HG03064 (cell line): ENCODE data around the gene TCERG1L.

ENCODE experiments used
- ATAC-seq: cut with Tn5 transposase; IDR thresholded peaks from one replicate; pipeline ENCODE4 v1.9.1; 2021; ENCODE audit warnings: low read depth; ENCODE audit not compliant: unreplicated experiment

Gene TCERG1L

DNA sequence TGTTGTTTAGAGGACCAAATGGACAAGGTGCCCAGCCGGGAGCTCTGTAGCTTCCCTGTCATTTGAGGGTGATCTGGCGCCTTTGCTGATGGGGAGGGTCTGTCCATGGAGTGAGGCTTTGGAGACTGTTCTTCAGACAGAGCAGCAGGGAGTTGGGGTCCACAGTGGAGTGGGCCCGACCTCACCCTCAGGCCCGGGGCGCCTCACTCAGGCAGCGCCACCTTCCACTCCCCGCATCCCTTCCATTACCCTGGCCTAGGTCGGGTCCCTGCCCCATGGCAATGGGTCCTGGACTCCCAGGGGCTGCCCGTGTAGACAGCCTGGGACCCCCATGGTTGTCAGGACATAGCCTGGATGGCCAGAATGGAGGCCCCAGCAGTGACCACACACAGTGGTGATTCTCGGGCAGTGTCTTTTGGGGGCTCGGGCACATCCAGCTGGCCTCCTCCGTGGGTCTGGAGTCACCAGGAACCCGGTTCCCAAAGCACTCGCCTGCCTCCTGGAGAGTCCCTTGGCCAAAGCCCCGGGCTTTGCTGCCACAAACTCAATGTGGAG, 38.5 kb downstream of the TCERG1L start:
- ATAC-seq, result no peak

DNA sequence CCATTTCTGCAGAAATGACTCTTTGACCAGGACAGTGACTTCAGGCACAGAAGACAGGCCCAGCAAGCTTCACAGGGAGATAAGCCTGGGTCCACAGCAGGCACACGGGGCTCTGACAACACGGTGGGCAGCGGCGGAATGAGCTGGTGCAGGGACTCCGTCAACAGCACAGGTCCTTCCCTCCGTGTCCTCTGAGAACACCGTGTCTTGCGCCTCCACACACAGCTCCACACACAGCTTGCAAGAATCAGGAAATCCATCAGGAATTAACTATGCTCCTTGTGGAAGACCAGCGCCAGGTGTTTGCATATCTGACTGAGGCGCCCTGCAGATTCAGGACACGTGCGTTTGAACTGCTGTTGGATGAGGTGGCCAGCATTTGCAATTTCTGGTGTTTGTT, 39.6 kb downstream of the TCERG1L start:
- ATAC-seq, result no peak

DNA sequence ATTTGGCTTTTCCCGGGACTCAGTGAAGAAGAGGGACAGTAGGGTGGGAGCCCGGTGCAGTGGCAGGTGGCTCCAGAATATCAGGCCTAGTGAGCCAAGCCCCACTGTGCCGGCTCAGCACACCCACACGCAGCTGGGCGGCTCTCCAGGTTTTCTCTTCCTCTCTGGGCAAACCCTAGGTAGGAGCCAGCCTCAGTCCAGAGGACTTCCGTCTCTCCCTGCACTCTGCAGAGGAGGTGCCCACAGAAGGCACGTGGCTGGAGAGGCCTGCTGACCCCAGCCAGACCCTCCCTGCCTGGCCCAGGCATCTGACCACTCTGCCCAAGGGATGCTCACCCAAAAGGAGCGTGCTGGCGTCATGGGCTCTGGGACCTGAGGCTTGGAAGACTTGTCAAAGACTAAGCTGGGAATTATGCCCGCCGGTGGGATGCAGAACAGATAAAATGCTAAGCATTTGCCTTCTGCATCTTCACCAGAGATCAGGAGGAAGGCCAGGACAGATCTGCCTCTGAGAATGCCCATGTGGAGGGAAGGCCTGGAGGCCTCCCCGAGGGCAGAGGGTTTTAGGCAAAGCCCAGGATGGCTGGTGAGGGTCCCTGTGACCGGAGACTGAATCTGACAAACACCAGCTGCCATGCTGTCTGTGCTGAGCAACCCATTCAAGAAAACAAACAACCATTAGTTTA, 40.2 kb downstream of the TCERG1L start:
- ATAC-seq, result no peak

DNA sequence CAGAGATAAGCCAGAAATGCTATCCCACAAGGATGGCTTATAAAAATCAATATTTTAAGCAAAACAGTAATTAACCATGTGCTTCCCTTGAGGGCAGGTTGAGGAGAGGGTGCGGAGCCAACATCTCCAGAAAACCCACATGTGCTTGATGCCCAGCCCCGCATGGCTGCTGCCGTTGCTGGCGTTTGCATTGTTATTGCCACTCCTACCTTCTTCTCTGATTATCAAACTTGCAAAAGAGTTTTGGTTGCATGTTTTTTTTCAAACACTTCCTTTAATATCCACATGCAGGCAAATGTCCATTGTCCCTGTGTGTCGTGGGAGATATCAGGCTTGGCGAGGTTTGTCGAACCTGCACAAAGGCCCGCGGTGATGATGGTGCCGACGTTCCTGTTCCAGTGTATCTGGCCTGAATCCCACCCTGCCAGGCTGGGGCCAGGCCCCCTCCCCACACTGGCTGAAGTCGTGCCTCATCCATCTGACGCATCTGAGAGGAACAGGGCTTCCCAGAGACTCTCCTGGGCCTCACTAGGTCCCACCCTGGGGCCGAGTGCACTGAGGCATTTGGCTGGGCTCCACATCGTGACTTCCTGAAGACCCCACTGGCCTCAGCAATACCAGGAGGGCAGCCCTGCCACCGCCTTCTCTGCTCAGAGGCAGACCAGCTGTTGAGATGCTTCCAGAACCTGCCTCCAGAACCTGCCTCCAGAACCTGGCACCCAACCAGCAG, 40.9 kb downstream of the TCERG1L start:
- ATAC-seq, result no peak

DNA sequence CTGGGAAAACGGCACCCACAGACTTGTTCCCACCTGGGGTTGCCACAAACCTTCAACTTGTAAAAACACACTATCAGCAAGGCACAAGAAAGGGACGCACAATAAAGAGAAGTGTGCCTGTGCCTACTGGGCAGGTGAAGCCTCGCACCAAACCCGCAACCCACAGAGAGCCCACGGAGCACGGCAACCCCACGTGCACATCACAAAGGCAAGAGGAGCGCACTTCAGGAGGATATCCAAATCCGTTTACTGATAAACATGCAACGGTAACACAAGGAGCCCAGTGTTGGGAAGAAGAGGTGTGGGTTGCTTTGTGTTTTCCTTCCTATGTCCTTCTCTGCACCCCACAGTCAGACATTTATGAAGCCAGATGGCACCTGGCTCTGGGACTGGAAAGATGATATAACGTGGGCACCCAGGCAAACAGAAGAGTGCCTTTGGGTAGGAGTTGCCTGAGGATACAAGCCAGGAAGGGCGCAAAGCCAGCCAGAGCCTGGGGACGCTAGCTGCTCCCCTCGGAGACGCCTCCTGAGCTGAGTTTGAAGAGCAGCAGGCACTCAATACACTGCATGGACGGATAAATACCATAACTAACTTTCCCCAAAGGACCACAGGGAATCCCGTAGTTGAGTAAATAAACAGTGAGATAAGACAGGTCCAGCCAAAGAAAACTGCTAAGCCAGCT, 41.6 kb downstream of the TCERG1L start:
- ATAC-seq, result no peak

DNA sequence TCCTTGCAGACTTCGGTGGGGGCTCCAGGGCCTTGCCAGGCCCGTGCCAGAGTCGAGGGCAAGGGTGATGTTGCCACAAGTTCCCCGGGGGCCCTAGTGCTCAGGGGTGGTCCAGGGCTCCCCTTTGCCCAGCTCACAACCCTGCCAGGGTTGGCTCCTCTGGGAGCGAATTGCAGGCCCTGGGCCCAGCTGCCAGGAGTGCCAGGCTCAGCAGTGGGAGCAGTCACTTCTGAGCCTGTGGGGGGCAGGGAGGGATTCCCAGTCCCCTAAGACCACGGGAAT, 43.8 kb downstream of the TCERG1L start:
- ATAC-seq, result no peak

DNA sequence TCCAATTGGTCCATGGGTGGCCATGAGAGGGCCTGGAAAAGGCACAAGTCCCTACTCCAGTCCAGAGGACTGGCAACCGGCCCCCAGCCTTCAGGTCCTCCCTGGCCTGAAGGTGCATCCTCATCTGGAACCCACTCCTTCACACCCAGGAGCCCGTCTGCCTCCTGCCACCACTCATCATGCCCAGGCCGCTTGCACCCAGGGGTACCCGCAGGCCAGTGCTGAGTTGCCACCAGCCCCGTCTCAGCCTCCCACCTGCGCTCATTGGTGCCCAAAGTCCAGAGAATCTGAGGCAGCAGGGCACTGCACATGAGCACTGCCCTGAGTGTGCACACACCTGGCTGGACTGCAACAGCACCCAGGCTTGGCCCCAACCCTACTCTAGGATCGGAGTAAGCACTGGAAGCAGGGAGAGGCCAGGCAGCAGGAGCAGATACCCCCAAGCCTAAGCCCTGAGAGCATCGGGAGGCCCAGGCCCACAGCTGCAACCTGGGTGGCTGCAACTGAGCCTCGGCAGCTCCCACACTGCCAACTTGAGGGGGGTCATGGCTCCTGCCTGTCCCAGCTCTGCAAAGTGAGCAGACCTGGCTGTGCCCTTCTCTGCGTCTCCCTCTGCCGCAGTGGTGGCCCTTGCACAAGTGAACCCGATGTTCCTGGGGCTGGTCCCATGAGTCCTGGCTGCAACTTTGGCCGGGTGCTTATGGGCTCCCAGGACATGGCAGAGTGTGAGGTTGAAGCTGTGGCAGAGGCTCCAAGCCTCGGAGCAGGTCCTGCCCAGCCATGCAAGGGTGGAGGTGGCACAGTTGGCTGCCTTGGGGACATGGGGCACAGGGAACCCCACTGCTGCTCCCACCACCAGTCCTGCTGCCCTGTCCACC, 44.3 kb downstream of the TCERG1L start:
- ATAC-seq, result no peak

DNA sequence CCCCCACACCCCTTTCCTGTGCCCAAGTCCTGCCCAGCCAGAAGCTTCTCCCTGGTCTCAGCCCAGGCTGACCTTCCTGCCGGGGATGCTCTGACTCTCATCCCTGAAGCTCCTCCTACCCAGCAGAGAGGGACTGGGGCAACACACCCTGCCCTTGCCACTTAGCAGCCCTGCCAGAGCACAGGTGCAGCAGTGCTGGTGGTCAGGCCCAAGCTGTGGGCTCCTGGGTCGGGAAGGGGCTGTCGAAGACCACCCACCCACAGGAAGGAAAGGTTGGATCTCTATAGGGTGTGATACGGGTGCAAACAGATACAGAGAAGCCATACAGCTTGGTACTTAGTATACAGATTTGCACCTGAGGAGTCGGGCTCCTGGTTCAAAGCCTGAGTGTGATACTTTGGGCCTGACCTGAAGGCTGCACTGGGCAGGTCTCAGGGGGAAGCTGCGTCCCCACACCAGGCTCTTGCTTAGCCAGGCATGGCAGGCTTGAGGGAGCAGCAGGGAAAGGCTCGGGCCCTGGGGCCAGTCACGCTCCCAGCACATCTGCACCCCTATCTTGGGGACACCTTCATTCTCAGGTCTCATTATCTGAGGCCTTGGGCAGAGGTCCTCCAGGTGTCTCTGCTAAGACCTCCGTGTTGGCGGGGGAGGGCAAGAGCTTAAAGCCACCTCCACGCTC, 47.3 kb downstream of the TCERG1L start:
- ATAC-seq, result no peak

DNA sequence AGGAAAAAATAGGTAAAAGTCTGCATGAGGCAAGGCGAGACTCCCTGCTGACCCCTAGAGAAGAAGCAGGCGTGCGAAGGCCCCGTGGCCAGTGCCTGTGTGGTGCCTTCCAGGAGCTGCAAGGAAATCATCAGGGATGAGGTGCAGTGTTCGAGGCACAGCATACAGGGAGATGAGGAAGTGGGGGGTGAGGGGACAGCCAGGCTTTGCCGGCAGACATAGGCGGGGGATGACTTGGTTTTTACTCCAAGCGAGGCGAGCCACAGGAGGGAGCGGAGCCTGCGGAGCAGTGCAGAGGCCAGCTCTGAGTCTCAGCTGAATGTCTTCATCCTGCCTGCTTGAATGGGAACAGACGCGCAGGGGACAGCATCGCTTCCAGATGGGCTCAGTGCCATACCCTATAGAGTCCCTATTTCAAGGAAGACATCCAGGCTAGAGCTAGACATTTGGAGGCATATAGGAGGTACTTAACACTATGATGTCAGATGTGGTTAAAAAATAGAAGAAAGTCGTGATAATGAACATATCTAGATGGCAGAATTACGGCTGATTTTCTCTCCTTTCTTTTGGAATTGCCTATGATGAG, 49.5 kb downstream of the TCERG1L start:
- no peak for ATAC-seq

DNA sequence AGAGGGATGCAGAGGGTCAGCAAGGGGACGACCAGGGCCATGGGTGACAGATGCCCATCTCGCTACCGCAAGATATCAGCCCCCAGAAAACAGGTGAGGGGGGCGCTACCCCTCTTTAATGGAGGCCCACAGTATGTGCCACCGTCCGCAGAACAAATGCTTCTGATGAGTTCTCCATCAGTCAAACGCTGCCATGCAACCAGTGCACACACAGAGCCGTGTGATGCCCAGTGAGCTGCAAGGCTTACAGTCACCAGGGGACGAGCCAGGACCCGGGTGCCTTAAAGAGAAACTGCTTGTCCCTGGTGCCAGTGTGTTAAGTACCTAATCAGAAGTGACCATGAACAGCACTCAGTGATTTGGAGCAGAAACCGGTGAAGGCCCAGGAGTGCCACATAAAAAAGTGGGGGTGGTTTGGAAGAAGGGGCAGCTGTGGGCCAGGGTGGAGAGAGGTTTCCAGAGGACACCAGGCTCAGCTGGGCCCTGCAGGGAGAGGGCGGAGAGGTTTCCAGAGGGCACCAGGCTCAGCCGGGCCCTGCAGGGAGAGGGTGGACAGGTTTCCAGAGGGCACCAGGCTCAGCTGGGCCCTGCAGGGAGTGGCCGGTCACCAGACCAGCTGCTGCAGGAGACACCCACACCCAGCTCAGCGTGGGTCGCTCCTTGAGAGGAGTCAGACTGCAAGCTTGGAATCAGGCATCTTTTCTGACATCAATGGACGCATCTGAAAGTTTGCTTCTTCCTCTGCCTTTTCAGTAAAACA, 50.9 kb downstream of the TCERG1L start:
- no peak for ATAC-seq

DNA sequence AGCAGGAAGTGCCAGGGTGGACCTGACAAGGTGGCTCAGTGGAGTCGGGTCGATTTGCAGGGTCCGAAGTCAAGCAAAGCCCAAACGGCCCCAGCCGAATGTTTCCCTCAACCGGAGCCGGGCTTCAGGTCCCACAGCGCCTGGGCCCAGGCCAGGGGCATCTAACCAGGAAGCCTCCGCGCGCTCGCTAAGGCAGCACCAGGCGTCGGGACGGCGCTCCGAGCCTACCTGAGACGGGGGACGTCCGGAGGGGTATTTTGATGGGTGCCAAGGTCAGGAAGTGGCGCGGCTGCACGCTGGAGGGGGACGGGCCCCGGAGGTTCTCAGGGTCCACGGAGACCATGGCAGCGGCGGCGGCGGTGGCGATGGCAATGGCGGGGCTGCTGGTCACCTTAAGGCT, 51.5 kb downstream of the TCERG1L start:
- ATAC-seq, result no peak

DNA sequence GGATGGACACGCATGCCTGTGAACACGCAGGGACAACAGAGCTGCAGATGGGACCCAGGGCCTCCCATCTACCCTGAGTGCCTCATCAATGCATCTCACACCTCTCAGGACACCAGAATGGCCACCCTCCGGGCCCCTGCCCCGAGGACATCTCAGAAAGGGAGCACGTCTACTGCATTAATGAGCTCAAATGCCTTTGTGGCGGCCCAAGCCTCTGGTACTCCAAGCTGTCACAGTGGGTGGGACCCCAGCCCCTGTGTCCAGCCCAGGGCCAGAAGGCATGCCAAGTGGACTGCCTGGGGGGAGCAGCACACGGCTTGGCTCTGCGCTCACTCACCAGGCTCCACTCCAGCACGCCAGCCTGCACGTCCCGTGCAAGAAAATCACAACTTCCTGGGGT, 52.0 kb downstream of the TCERG1L start:
- ATAC-seq, result no peak

DNA sequence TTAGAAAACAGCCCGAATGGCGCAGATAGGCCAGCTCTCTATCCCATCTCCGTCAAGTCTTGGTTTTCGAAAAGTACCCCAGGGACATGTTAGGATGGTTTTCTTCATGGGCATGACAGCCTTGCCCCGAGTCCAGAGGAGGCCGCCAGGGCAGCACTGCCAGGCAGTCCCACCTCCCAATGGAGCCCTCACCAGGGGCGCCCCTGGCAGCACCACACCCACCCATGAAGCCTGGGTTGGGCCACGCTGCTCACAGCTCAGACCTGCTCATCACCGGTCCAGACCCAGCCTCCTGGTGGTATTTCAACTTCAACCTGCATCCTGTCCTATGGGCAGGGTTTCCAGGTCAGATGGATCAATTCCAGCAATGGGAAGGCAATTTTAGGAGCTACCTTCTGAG, 53.3 kb downstream of the TCERG1L start:
- no peak for ATAC-seq

DNA sequence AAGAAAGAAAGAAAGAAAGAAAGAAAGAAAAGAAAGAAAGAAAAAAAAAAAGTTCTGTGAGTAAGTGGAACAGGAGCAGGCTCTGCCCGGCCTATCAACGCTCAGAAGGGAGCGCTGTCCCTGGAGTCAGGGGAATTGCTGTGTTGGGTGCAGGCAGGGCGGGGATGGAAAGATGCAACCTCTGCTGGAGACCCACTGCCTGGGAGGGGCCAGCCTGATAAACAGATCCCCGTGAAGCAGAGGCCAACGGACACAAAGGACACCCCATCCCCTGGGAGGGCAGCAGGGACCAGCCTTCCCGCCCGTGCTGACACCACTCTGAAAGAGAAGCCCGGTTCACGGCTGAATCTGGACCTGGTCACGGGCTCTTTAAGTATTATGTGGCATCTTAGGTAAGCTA, 54.5 kb downstream of the TCERG1L start:
- ATAC-seq, result no peak

DNA sequence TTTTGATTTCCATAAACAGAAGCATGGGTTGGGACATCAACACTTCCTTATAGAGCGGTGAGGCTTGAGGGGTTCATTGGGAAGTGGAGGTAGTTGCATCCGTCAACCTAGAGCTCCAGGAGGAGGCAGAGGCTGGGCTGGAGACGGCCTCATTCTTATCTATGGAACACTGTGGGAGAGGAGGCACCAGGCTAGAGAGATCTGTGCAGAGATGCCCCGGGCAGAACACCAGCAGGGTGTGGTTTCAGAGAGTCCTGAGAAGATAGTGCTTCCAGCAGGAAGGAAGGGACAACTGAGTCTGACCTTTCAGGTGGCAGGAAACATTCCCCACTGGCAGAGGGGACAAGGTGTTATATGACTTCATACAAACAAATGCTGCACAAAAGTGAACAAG, 56.7 kb downstream of the TCERG1L start:
- no peak for ATAC-seq

DNA sequence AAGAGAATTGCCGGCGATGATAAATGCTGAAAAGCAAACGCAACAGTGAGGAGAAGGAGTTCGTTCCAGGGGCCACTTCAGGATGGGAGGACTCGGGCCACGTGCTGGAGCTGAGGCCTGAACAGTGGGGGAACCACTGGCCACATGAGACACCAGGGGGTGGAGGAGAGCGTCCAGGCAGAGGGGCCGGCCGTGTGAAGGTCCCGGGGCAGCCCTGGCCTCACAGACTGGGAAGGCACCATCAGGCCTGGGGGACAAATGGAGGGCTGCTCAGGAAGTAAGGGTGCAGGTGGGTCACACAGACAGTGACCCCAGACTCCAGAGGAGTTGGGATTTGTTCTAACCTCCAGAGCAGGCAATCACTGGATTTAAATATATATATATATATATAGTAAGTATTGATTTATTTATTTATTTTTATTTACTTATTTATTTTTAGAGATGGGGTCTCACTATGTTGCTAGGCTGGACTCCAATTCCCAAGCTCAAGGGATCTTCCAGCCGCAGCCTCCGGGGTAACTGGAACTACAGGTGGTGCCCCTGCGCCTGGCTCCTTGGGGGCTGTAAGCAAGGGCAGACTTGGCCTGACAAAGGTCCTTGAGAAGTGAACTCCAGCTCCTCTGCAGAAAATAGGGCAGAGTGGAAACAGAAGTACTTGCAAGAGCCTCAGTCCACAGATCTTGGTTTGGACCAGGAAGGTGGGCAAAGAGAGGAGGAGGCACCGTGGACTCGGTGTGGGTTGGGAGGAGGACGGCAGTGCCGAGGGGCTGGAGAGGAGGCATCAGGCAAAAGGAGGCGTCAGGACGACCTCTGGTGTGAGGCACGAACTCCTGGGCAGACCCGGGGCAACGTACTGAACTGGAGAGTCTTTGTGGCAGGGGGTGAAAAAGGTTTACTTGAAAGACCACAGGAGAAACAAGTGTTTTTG, 57.3 kb downstream of the TCERG1L start:
- no peak for ATAC-seq

DNA sequence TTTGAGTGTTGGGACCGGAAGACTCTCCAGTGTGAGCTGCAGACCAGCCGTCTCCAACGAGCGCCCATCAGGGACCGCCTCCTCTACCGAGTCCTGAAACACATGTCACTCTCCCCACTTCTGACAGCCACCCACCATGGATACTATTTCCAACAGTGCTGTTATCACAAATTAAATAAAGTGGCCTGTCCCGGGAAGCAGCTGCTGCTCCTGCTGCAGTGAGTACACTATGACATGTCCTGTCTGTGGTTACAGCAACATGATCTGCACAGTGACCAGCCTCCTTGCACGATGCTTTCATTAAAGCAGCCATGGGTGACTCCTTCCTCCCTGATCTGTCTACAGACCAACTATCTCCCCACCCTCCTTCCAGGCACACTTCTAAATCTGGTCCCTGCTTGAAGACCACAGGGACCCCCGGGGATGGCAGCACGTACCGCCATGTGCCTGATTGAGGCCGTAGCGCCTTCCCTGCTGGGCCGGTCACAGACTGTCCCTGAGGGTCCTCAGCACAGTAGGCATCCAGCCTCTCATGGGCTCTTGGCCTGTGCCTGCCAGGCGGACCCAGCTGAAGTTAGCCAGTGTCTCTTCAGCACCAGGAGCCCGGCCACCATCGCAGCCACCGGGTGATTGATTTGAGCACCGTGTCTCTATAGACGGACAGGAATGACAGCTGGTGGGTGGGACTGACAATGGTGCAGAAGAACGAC, 58.8 kb downstream of the TCERG1L start:
- no peak for ATAC-seq

DNA sequence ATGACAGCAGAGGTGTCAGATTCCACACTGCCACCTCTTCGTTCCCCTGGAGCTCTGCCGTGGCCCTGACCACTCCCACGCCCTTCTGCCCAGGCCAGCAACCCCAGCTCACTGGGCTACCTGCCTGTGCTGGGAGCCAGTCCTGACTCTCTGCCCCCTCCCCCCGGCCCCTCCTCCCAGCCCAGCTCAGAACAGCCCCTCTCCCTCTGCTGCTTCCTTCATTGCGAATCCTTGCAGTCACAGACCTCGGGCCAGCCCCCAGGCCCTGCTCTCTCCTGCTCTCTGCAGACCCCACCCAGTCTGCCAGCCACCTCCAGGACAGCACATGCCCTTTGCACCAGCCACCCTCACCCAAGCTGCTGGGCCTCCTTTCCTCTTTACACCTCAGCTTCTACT, 60.4 kb downstream of the TCERG1L start:
- no peak for ATAC-seq
